WI38 (cell line): ENCODE data around the gene SDHC.

Experiments used
- H3K4me3 ChIP-seq: 2 replicates; pipeline ENCODE4 v1.5.1; 2011; ENCODE audit warnings: low read depth, mild to moderate bottlenecking, control low read depth, low read length
- CTCF ChIP-seq: IDR thresholded peaks from 2 replicates; pipeline ENCODE4 v1.5.1; 2012; ENCODE audit warnings: low read depth, mild to moderate bottlenecking, control low read depth, low read length

SDHC gene

GRCh38 chr1:161299347-161299746 lies 14.8 kb upstream of the SDHC start:
- TF ChIP-seq CTCF = no peak
- H3K4me3 ChIP-seq = no peak overlapping the region

GRCh38 chr1:161300478-161300877 lies 13.7 kb upstream of the SDHC start:
- no peak overlapping the region for H3K4me3 ChIP-seq
- TF ChIP-seq CTCF = no peak

- TF ChIP-seq CTCF = no peak
- peak overlapping the region; percentile 43 for H3K4me3 ChIP-seq
These were observed 9.0 kb upstream of the SDHC start for GRCh38 chr1:161304927-161305866.

GRCh38 chr1:161305867-161306519 lies 8.2 kb upstream of the SDHC start:
- no peak for TF ChIP-seq CTCF
- peak overlapping the region; percentile 43 for H3K4me3 ChIP-seq

- no peak for TF ChIP-seq CTCF
- no peak overlapping the region for H3K4me3 ChIP-seq
These were observed 6.9 kb upstream of the SDHC start for GRCh38 chr1:161307230-161307768.

GRCh38 chr1:161307892-161308638 lies 6.1 kb upstream of the SDHC start:
- no peak for TF ChIP-seq CTCF
- no peak overlapping the region for H3K4me3 ChIP-seq
